ENCODE results near the gene TMIGD1. TPM values are rescaled to one million over a fixed set of nuclear protein-coding genes. Genes with fewer than 3 reads are reported as not detected.

The TMIGD1 gene
- total and polyA plus RNA-seq, 2 of the 13 experiments (the other 11 are each of a cell fraction or from before 2014, with no cell fraction given), result not detected

DNA sequence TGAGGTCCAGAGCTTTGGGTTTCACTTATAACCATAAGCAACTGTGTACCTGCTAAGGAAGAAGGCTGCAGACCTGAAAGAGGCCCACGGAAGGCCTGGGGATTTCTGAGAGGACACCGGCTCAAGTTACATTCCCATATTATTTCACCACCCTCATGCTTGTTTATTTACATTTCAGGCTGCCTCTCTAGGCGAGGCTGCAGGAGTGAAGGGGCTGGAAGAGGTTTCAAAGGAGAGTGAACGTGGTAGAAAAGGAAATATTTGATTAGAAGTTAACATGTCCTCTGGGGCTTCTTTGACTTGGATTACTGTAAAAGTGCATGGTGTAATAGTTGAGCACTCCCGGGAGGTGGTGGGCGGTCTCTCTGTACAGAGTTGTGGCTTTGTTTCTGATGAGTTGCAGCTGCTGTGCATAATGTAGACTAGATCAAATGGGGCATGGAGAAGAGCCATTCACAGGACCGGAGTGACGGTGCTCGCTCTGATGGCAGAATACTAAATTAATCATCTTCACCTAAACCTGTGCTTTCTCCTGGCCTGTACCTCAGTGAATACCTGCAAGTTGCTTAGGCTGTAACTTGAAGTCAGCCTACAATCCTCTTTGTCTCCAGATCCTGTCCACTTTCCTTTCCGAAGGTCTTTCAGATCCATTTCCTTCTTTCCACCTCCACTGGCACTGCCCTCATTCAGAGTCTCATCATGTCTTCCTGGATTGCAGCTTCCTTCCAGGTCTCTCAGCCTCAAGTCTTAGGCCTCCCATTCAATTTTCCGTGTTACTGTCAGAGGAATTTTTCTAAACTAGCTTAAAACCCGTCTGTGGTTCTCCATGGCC is 43.0 kb upstream of the TMIGD1 start (continued):
- TF ChIP-seq, protein P1, sequence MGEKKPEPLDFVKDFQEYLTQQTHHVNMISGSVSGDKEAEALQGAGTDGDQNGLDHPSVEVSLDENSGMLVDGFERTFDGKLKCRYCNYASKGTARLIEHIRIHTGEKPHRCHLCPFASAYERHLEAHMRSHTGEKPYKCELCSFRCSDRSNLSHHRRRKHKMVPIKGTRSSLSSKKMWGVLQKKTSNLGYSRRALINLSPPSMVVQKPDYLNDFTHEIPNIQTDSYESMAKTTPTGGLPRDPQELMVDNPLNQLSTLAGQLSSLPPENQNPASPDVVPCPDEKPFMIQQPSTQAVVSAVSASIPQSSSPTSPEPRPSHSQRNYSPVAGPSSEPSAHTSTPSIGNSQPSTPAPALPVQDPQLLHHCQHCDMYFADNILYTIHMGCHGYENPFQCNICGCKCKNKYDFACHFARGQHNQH (CRISPR knock-in tag; IDR thresholded peaks at IDR 0.05), result 0 out of 2 replicates have a peak, but pooled peaks have one; percentile 52
- TF ChIP-seq KDM3A (CRISPR knock-in tag; IDR thresholded peaks at IDR 0.05; ENCODE audit: low read depth) (0 out of 2 replicates have a peak, but pooled peaks have one; percentile 48), REPIN1 (CRISPR knock-in tag; IDR thresholded peaks at IDR 0.05; ENCODE audit: borderline replicate concordance, low read depth) (0 out of 2 replicates have a peak, but pooled peaks have one; percentile 51), ZNF790 (CRISPR knock-in tag; IDR thresholded peaks at IDR 0.05; ENCODE audit: borderline replicate concordance) (no peak), SNAPC2 (CRISPR knock-in tag; IDR thresholded peaks at IDR 0.05) (peak; percentile 56; the same call in 1 of the 2 replicates), ZNF703 (CRISPR knock-in tag; IDR thresholded peaks at IDR 0.05; ENCODE audit: borderline replicate concordance) (no peak), ARID2 (CRISPR knock-in tag; IDR thresholded peaks at IDR 0.05; ENCODE audit: borderline replicate concordance) (0 out of 2 replicates have a peak, but pooled peaks have one; percentile 26), ZFP82 (CRISPR knock-in tag; IDR thresholded peaks at IDR 0.05; ENCODE audit: borderline replicate concordance) (peak; percentile 73), ZNF781 (CRISPR knock-in tag; IDR thresholded peaks at IDR 0.05; ENCODE audit: borderline replicate concordance, not compliant biosample characterization) (no peak), SOX6 (IDR thresholded peaks at IDR 0.05) (no peak), SOX6 (CRISPR knock-in tag; IDR thresholded peaks at IDR 0.05) (peak; percentile 90), SOX5 (CRISPR knock-in tag; IDR thresholded peaks at IDR 0.05; ENCODE audit: borderline replicate concordance) (peak; percentile 76; the same call in 1 of the 2 replicates), RXRB (CRISPR knock-in tag; IDR thresholded peaks at IDR 0.05; ENCODE audit: borderline replicate concordance) (peak; percentile 79), ZNF782 (CRISPR knock-in tag; IDR thresholded peaks at IDR 0.05; ENCODE audit: borderline replicate concordance) (no peak), ZFP1 (CRISPR knock-in tag; IDR thresholded peaks at IDR 0.05) (no peak)
- TF ChIP-seq, protein P2, sequence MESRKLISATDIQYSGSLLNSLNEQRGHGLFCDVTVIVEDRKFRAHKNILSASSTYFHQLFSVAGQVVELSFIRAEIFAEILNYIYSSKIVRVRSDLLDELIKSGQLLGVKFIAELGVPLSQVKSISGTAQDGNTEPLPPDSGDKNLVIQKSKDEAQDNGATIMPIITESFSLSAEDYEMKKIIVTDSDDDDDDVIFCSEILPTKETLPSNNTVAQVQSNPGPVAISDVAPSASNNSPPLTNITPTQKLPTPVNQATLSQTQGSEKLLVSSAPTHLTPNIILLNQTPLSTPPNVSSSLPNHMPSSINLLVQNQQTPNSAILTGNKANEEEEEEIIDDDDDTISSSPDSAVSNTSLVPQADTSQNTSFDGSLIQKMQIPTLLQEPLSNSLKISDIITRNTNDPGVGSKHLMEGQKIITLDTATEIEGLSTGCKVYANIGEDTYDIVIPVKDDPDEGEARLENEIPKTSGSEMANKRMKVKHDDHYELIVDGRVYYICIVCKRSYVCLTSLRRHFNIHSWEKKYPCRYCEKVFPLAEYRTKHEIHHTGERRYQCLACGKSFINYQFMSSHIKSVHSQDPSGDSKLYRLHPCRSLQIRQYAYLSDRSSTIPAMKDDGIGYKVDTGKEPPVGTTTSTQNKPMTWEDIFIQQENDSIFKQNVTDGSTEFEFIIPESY (CRISPR knock-in tag; IDR thresholded peaks at IDR 0.05), result no peak
- TF ChIP-seq, protein P3, sequence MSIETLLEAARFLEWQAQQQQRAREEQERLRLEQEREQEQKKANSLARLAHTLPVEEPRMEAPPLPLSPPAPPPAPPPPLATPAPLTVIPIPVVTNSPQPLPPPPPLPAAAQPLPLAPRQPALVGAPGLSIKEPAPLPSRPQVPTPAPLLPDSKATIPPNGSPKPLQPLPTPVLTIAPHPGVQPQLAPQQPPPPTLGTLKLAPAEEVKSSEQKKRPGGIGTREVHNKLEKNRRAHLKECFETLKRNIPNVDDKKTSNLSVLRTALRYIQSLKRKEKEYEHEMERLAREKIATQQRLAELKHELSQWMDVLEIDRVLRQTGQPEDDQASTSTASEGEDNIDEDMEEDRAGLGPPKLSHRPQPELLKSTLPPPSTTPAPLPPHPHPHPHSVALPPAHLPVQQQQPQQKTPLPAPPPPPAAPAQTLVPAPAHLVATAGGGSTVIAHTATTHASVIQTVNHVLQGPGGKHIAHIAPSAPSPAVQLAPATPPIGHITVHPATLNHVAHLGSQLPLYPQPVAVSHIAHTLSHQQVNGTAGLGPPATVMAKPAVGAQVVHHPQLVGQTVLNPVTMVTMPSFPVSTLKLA (IDR thresholded peaks at IDR 0.05), result no peak; the same call in 1 of the 2 replicates
- TF ChIP-seq, protein P4, sequence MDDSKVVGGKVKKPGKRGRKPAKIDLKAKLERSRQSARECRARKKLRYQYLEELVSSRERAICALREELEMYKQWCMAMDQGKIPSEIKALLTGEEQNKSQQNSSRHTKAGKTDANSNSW (CRISPR knock-in tag; IDR thresholded peaks at IDR 0.05; ENCODE audit: borderline replicate concordance), result no peak
- TF ChIP-seq, protein P5, sequence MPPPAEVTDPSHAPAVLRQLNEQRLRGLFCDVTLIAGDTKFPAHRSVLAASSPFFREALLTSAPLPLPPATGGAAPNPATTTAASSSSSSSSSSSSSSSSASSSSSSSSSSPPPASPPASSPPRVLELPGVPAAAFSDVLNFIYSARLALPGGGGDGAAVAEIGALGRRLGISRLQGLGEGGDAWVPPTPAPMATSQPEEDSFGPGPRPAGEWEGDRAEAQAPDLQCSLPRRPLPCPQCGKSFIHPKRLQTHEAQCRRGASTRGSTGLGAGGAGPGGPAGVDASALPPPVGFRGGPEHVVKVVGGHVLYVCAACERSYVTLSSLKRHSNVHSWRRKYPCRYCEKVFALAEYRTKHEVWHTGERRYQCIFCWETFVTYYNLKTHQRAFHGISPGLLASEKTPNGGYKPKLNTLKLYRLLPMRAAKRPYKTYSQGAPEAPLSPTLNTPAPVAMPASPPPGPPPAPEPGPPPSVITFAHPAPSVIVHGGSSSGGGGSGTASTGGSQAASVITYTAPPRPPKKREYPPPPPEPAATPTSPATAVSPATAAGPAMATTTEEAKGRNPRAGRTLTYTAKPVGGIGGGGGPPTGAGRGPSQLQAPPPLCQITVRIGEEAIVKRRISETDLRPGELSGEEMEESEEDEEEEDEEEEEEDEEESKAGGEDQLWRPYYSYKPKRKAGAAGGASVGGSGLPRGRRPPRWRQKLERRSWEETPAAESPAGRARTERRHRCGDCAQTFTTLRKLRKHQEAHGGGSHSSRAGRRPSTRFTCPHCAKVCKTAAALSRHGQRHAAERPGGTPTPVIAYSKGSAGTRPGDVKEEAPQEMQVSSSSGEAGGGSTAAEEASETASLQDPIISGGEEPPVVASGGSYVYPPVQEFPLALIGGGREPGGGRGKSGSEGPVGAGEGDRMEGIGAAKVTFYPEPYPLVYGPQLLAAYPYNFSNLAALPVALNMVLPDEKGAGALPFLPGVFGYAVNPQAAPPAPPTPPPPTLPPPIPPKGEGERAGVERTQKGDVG (CRISPR knock-in tag; IDR thresholded peaks at IDR 0.05; ENCODE audit: borderline replicate concordance), result no peak
